H9 (cell line): ENCODE data around the gene LITAF. TPM values are rescaled to one million over a fixed set of nuclear protein-coding genes. Genes with fewer than 3 reads are reported as not detected.
A peak's percentile ranks its signal among the peaks of the same experiment; 100 is the strongest.

Experiments
- DNase-seq: peaks from one replicate; pipeline ENCODE4 v3.0.0-alpha.2; 2017
- H2AFZ ChIP-seq: one replicate; pipeline ENCODE4 v1.6.1; 2013; ENCODE audit warnings: mild to moderate bottlenecking, low read length, control low read depth, moderate library complexity
- H2AK5ac ChIP-seq: 2 replicates; pipeline ENCODE4 v1.6.1; 2013; ENCODE audit warnings: low read length, control low read depth, mixed read lengths; ENCODE audit not compliant: insufficient read length
- H2BK120ac ChIP-seq: one replicate; pipeline ENCODE4 v1.6.1; 2013; ENCODE audit warnings: low read depth, mild to moderate bottlenecking, low read length, control low read depth, inconsistent platforms; ENCODE audit not compliant: poor library complexity, severe bottlenecking
- H2BK12ac ChIP-seq: 2 replicates; pipeline ENCODE4 v1.6.1; 2013; ENCODE audit warnings: low read length, control low read depth, mixed read lengths, low read depth; ENCODE audit not compliant: insufficient read length
- H2BK15ac ChIP-seq: 2 replicates; pipeline ENCODE4 v1.6.1; 2013; ENCODE audit warnings: low read depth, low read length, control low read depth
- H2BK20ac ChIP-seq: one replicate; pipeline ENCODE4 v1.6.1; 2013; ENCODE audit warnings: low read depth, mild to moderate bottlenecking, low read length, control low read depth, inconsistent platforms; ENCODE audit not compliant: poor library complexity, severe bottlenecking
- H2BK5ac ChIP-seq: 2 replicates; pipeline ENCODE4 v1.6.1; 2013; ENCODE audit warnings: low read length, control low read depth, mixed read lengths; ENCODE audit not compliant: insufficient read length
- H3K14ac ChIP-seq: 2 replicates; pipeline ENCODE4 v1.6.1; 2013; ENCODE audit warnings: low read length, control low read depth; ENCODE audit not compliant: insufficient read depth
- H3K18ac ChIP-seq: 2 replicates; pipeline ENCODE4 v1.6.1; 2013; ENCODE audit warnings: low read depth, mild to moderate bottlenecking, mixed read lengths, low read length, control low read depth; ENCODE audit not compliant: insufficient read length
- H3K23ac ChIP-seq: 2 replicates; pipeline ENCODE4 v1.6.1; 2013; ENCODE audit warnings: low read length, control low read depth, mixed read lengths, low read depth; ENCODE audit not compliant: insufficient read length
- H3K23me2 ChIP-seq: 2 replicates; pipeline ENCODE4 v1.6.1; 2013; ENCODE audit warnings: low read depth, mild to moderate bottlenecking, mixed read lengths, low read length, control low read depth; ENCODE audit not compliant: insufficient read length, poor library complexity, severe bottlenecking
- H3K27ac ChIP-seq: 2 replicates; pipeline ENCODE4 v1.5.1; 2013; ENCODE audit warnings: low read length, control low read depth, mixed read lengths, low read depth; ENCODE audit not compliant: insufficient read length
- H3K27me3 ChIP-seq: 2 replicates; pipeline ENCODE4 v1.6.1; 2013; ENCODE audit warnings: low read length, control low read depth, inconsistent platforms; ENCODE audit not compliant: insufficient read depth
- H3K4ac ChIP-seq: 2 replicates; pipeline ENCODE4 v1.6.1; 2013; ENCODE audit warnings: low read depth, mild to moderate bottlenecking, control low read depth, inconsistent platforms, low read length, moderate library complexity
- H3K4me1 ChIP-seq: 2 replicates; pipeline ENCODE4 v1.6.1; 2013; ENCODE audit warnings: low read length, control low read depth, inconsistent platforms; ENCODE audit not compliant: insufficient read depth
- H3K4me2 ChIP-seq: 2 replicates; pipeline ENCODE4 v1.6.1; 2013; ENCODE audit warnings: low read length, control low read depth, mixed read lengths; ENCODE audit not compliant: insufficient read length, insufficient read depth
- H3K56ac ChIP-seq: 2 replicates; pipeline ENCODE4 v1.6.1; 2013; ENCODE audit warnings: low read depth, mild to moderate bottlenecking, mixed read lengths, low read length, control low read depth; ENCODE audit not compliant: insufficient read length
- H3K79me1 ChIP-seq: 2 replicates; pipeline ENCODE4 v1.6.1; 2013; ENCODE audit warnings: low read depth, mild to moderate bottlenecking, moderate library complexity, low read length, control low read depth, inconsistent platforms; ENCODE audit not compliant: insufficient read depth, poor library complexity, severe bottlenecking
- H3K79me2 ChIP-seq: 2 replicates; pipeline ENCODE4 v1.6.1; 2013; ENCODE audit warnings: low read length, control low read depth, inconsistent platforms; ENCODE audit not compliant: insufficient read depth
- H3K9ac ChIP-seq: 2 replicates; pipeline ENCODE4 v1.6.1; 2013; ENCODE audit warnings: low read length, control low read depth, mixed read lengths; ENCODE audit not compliant: insufficient read length; ENCODE audit errors: extremely low read depth
- H3K9me3 ChIP-seq: one replicate; pipeline ENCODE4 v1.6.1; 2013; ENCODE audit warnings: low read depth, low read length, inconsistent platforms; ENCODE audit not compliant: control insufficient read depth
- H3T11ph ChIP-seq: one replicate; pipeline ENCODE4 v1.6.1; 2013; ENCODE audit warnings: mild to moderate bottlenecking, low read length, control low read depth, inconsistent platforms
- H4K20me1 ChIP-seq: one replicate; pipeline ENCODE4 v1.6.1; 2013; ENCODE audit not compliant: control insufficient read depth, insufficient read length, insufficient read depth
- H4K5ac ChIP-seq: 2 replicates; pipeline ENCODE4 v1.6.1; 2013; ENCODE audit warnings: low read depth, mild to moderate bottlenecking, mixed read lengths, low read length, control low read depth; ENCODE audit not compliant: insufficient read length
- H4K8ac ChIP-seq: replicated peaks from 2 replicates; pipeline ENCODE4 v1.6.1; 2013; ENCODE audit warnings: low read length, control low read depth, mixed read lengths, low read depth; ENCODE audit not compliant: insufficient read length
- H4K91ac ChIP-seq: 2 replicates; pipeline ENCODE4 v1.6.1; 2013; ENCODE audit warnings: low read depth, mild to moderate bottlenecking, moderate library complexity, mixed read lengths, low read length, control low read depth; ENCODE audit not compliant: insufficient read length
- H3K27ac Mint-ChIP-seq, 3 experiments: 2 replicates in 2 of 3; 3 replicates in 1 of 3; pipeline ENCODE4 v1.8.0; 2020 to 2021; ENCODE audit warnings: mixed read lengths in 3 of 3, mild to moderate bottlenecking in 1 of 3, moderate library complexity in 1 of 3
- H3K27me3 Mint-ChIP-seq: 2 replicates; pipeline ENCODE4 v1.8.0; 2021; ENCODE audit warnings: low read depth, mild to moderate bottlenecking, moderate library complexity, mixed read lengths
- H3K36me3 Mint-ChIP-seq, 3 experiments: 2 replicates in 2 of 3; 3 replicates in 1 of 3; pipeline ENCODE4 v1.8.0; 2020 to 2021; ENCODE audit warnings: low read depth in 3 of 3, mixed read lengths in 3 of 3; ENCODE audit not compliant: insufficient read depth in 1 of 3
- H3K4me1 Mint-ChIP-seq, 2 experiments: 2 replicates each; pipeline ENCODE4 v1.8.0; 2020; ENCODE audit warnings: mixed read lengths in 2 of 2
- H3K4me3 Mint-ChIP-seq, 2 experiments: 2 replicates in 1 of 2; 3 replicates in 1 of 2; pipeline ENCODE4 v1.8.0; 2020 to 2021; ENCODE audit warnings: mild to moderate bottlenecking in 2 of 2, mixed read lengths in 2 of 2, moderate library complexity in 1 of 2
- H3K9me3 Mint-ChIP-seq, 2 experiments: 2 replicates in 1 of 2; 3 replicates in 1 of 2; pipeline ENCODE4 v1.8.0; 2020; ENCODE audit warnings: mild to moderate bottlenecking in 2 of 2, mixed read lengths in 2 of 2, moderate library complexity in 1 of 2
- WGBS: extraction: QIAGEN DNeasy Blood & Tissue Kit; methylation state at CpG from one replicate; pipeline ENCODE4 v1.1.7; 2013; ENCODE audit warnings: missing lambda C conversion rate, low lambda C conversion rate, mixed read lengths; ENCODE audit not compliant: insufficient read length; ENCODE audit errors: extremely low coverage; 5-methylcytosine and 5-hydroxymethylcytosine counted together
- total RNA-seq: library from RNA; stranded (reverse); gene quantifications from 2 replicates; pipeline ENCODE4 v1.2.1, GENCODE V29; 2021
- TF ChIP-seq, protein P1 (sequence below): fragments of 200-600 bp; sonication (generic); conservative IDR thresholded peaks from 3 replicates; pipeline ENCODE4 v1.8.0; 2021; ENCODE audit warnings: antibody characterized with exemption, mild to moderate bottlenecking

The LITAF gene
- total RNA-seq, 1 experiment from 2014 or later, result 249 TPM

DNA sequence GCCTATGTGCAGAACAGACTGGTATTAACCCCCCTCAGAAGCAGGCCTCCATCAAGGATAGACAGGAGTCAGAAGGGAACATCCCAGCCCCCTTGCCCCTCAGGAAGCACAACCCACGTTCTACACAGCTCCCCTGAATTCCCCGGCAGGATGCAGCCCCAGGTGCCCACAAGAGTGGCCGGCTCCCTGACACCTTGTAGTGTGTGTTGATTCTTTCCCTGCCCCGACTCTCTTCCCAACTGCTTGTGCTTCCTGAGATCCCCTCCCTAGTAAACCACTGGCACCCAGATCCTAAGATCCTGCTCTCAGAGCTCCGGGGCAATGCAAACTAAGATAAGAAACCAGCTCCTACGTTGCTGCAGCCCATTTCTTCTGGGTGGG lies 34.8 kb upstream of the LITAF start:
- Histone ChIP-seq H3K23ac (no peak overlapping the region), H2BK12ac (no peak overlapping the region), H2BK5ac (no peak overlapping the region), H2AFZ (no peak overlapping the region), H4K8ac (no peak overlapping the region), H4K20me1 (no peaks in the 10 kb centered on the region), H4K91ac (no peak overlapping the region), H3K23me2 (no peaks in the 10 kb centered on the region), H3K9me3 (no peaks in the 10 kb centered on the region), H3K56ac (no peak overlapping the region), H2BK15ac (no peak overlapping the region), H3K14ac (no peak overlapping the region), H3K79me1 (no peaks in the 10 kb centered on the region), H3K9ac (no peak overlapping the region), H3K27ac (no peak overlapping the region), H4K5ac (no peak overlapping the region), H3K4me2 (no peak overlapping the region), H3K4me1 (no peaks in the 10 kb centered on the region), H2AK5ac (no peak overlapping the region), H3K4ac (no peak overlapping the region), H3T11ph (no peak overlapping the region), H3K27me3 (no peaks in the 10 kb centered on the region), H3K79me2 (no peaks in the 10 kb centered on the region), H2BK120ac (no peak overlapping the region), H2BK20ac (no peak overlapping the region), H3K18ac (no peak overlapping the region)
- DNase-seq, result no peak
- H3K27ac Mint-ChIP-seq, result peak overlapping the region in 1 of 3 experiments; percentile 74; a peak in 3 of 7 replicates
- TF ChIP-seq, protein P1, sequence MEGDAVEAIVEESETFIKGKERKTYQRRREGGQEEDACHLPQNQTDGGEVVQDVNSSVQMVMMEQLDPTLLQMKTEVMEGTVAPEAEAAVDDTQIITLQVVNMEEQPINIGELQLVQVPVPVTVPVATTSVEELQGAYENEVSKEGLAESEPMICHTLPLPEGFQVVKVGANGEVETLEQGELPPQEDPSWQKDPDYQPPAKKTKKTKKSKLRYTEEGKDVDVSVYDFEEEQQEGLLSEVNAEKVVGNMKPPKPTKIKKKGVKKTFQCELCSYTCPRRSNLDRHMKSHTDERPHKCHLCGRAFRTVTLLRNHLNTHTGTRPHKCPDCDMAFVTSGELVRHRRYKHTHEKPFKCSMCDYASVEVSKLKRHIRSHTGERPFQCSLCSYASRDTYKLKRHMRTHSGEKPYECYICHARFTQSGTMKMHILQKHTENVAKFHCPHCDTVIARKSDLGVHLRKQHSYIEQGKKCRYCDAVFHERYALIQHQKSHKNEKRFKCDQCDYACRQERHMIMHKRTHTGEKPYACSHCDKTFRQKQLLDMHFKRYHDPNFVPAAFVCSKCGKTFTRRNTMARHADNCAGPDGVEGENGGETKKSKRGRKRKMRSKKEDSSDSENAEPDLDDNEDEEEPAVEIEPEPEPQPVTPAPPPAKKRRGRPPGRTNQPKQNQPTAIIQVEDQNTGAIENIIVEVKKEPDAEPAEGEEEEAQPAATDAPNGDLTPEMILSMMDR, result no peak
- peaks cover 0 to 4% (median 0%) of the 10 kb centered on the region in 3 experiments; a peak in 2 of 7 replicates for H3K36me3 Mint-ChIP-seq
- H3K4me3 Mint-ChIP-seq, result no peak overlapping the region
- H3K27me3 Mint-ChIP-seq, result peaks cover 1% of the 10 kb centered on the region; the same call in 1 of the 2 replicates
- peaks cover 14 to 18% of the 10 kb centered on the region in 2 experiments for H3K4me1 Mint-ChIP-seq
- no CpG with 5 or more reads among the region's 6 CpGs for WGBS
- peaks cover 0 to 3% of the 10 kb centered on the region in 2 experiments; a peak in 1 of 5 replicates for H3K9me3 Mint-ChIP-seq
